ENCODE results near the gene GNA12. TPM values are rescaled to one million over a fixed set of nuclear protein-coding genes. Genes with fewer than 3 reads are reported as not detected.

Gene GNA12
- total RNA-seq, 1 experiment from 2014 or later: 6.3 TPM

DNA sequence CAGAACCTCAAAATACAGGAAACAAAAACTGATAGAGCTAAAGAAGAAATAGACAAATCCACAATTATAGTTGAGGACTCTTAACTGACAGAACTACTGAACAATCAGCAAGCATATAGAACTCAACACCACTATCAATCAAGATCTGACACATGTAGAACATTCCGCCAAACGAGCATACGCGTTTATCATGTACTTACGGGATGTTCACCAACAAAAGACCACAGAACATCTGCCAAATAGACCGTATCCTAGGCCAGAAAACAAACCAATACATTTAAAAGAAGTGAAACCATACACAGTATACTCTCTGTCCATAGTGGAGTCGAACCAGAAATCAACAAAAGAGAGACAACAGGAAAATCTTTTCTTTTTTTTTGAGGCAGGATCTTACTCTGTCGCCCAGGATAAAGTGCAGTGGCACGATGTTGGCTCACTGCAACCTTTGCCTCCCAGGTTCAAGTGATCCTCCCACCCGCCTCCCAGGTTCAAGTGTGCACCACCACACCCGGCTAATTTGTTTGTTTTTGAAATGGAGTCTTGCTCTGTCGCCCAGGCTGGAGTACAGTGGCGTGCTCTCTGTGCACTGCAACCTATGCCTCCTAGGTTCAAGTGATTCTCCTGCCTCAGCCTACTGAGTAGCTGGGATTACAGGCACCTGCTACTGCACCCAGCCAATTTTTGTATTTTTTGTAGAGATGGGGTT, 5.1 kb downstream of the GNA12 start:
- no peak for DNase-seq (ENCODE audit: low read depth)

- DNase-seq (ENCODE audit: low read depth): no peak
These were observed 5.7 kb downstream of the GNA12 start for GRCh38 chr7:2838451-2838850.

- no peak for DNase-seq (ENCODE audit: low read depth)
These were observed 6.6 kb downstream of the GNA12 start for GRCh38 chr7:2837496-2837895.

- no peak for DNase-seq (ENCODE audit: low read depth)
These were observed 9.2 kb downstream of the GNA12 start for GRCh38 chr7:2834748-2835441.

- no peak for DNase-seq (ENCODE audit: low read depth)
These were observed 10.8 kb downstream of the GNA12 start for GRCh38 chr7:2833083-2833910.

DNA sequence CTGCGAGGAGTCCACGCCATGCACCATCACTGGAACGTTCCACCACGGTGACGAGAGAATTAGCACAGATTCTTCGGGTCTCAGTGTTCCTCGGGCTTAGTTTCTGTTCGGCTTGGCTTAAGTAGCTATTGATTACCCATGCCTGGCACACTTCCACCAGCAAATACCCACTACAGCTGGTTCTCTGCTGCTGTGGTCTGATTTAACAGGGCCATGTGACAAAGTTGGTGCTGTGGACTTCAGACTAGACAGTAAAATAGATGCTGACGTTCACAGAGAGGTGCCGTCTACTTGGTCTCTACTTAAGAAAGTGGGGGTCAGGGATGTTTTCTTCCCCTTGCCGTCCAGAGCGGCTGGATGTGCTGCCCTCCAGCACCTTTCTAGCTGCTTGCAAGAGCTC, 11.6 kb downstream of the GNA12 start:
- DNase-seq (ENCODE audit: low read depth): no peak

DNA sequence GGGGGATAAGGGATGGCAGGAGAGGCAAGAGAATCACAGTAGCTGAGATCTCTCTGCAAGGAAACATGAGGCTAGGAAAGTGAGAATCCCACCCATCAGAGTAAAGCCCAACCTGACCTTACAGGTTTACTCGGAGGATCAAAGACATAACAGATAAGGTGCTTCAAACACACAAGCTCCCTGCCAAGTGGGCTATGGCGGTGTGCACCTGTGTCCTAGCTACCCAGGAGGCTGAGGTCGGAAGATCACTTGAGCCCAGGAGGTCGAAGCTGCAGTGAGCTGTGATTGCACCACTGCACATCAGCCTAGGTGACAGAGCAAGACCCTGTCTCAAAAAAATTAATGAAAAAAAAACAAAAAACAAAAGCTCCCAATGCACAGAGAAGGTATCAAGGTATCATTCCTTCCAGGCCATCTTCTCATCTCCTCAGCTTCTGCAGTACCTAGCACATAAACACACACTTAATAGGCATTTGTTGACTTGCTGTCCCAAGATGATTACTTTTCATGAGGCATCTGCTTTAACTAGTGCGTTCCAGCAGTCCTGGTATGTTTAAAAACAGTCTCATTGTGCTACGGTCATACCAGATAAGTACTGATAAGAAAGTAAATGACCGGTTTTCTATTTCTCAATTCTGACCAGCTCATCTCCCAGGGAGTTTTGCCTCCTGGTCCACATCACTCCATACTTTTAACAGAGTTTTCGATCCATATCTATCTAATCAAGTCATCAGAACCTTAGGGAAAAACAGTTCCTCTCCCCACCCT, 13.3 kb downstream of the GNA12 start:
- DNase-seq (ENCODE audit: low read depth): no peak

GRCh38 chr7:2829040-2829439, 15.1 kb downstream of the GNA12 start:
- DNase-seq (ENCODE audit: low read depth): no peak

- DNase-seq (ENCODE audit: low read depth): no peak
These were observed 17.3 kb downstream of the GNA12 start for GRCh38 chr7:2826771-2827170.

DNA sequence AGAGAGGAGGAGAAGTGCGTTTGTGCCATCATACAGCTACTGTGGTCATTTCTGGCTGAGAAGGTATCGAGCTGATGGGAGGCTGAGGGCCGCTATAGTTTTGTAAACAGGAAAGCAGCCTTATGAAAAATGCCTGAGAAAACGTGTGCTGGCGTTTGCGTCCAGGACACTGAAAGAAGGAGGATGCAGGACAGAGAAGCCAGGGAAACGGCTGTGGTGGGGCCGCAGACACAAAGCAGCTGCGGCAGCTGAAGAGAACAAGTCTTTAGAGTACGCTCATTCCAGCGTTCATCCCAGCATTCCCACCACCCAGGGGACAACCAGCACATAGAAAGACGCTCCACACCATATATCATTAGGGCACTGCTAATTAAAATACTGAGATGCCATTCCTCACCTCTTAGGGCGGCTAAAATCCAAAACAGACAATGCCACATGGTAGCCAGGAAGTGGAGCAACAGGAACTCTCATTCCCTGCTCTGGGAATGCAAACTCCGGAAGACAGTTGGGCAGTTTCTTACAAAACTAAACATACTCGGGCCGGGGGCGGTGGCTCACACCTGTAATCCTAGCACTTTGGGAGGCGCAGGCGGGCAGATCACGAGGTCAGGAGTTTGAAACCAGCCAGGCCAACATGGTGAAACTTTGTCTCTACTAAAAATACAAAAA, 18.4 kb downstream of the GNA12 start:
- no peak for DNase-seq (ENCODE audit: low read depth)

- no peak for DNase-seq (ENCODE audit: low read depth)
These were observed 19.2 kb downstream of the GNA12 start for GRCh38 chr7:2824678-2825461.

DNA sequence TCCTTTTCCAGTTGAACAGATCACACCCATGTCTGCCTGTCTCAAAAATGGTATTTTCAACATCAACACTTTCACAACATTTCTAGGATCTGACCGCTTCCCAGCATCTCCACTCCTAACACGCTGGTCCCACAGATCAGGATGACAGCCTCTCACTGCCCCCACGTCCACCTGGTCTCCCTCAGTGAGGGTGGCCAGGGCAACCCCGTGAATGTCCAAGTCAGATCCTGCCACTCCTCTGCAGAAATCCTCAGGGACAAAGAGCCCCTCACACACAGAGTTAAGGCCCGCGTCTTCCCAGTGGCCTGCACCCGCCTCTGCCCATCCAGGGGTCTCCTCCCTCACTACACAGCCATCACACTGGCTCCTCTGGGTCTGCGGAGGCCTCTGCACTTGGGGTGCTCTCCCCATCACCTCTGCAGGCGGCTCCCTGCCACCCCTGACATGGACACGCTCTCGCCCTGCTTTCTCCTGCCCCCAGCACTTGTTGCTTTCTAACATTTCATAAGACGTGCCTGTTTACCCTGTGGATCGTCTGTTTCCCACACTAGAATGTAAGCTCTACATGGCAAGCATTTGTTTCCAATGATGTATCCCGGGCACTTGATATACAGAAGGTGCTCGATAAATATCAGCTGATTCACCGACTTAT, 20.0 kb downstream of the GNA12 start:
- DNase-seq (ENCODE audit: low read depth): no peak

- DNase-seq (ENCODE audit: low read depth): no peak
These were observed 21.0 kb downstream of the GNA12 start for GRCh38 chr7:2823130-2823529.

DNA sequence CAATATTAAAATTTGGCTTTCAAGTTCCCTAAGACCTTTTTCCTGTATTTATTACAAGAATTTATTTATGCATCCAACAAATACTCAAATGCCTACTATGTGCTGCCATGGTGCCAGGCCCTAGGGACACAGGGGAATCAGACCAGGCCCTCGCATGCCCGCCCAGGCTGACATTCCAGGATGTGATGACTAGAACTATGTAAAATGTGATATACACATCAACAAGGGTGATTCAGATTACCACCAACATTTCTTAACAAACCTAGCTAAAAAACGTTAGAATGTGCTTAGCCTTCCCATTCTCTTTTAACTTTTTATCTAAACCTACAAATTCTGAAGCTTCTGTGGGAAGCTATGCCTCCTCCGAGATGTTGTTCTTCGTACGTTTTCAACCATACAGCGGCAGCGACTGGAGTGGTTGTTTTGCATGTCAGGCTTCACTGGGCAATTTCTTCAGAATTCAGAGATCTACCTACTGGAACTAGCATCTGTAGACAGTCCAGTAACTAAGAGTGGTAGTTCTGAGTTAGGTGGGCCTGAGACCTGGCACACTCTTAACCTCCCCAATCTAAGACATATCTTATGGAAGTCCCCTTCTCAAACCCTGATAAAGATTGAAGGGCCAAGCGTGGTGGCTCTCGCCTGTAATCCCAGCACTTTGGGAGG, 22.1 kb downstream of the GNA12 start:
- DNase-seq (ENCODE audit: low read depth): peak; percentile 88

DNA sequence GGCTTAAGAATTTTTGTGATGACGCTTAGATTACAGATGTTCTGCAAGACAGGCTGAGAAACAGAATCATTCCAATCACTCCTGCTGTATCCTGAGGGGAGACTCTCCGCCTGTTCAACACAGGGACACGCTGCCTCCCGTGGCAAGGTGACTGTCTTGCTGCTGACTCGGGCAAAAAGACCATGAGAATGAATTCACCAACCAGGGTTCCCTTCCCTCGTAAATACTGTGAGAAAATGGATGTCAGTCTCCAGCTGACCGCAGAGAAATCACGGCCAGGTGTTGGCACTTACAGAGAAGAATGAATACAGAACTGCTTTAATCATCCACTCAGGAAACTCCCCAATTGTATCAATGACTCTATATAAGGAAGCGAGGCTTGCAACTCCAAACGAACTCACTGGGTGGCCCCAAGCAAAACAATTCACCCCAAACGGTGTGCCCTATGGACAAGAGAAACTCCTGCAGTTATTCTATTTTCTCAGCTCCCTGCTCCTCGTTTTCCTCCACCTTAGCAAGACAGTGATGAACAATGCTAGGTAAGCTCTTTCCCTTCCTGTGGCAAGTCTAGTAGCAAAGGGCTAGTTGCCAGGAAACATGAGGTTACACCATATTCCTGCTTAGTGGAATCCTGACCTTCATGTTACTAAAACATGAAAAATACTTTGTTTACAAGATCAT, 22.8 kb downstream of the GNA12 start:
- peak; percentile 94 for DNase-seq (ENCODE audit: low read depth)

- DNase-seq (ENCODE audit: low read depth): peak; percentile 93
These were observed 23.6 kb downstream of the GNA12 start for GRCh38 chr7:2820508-2820934.

DNA sequence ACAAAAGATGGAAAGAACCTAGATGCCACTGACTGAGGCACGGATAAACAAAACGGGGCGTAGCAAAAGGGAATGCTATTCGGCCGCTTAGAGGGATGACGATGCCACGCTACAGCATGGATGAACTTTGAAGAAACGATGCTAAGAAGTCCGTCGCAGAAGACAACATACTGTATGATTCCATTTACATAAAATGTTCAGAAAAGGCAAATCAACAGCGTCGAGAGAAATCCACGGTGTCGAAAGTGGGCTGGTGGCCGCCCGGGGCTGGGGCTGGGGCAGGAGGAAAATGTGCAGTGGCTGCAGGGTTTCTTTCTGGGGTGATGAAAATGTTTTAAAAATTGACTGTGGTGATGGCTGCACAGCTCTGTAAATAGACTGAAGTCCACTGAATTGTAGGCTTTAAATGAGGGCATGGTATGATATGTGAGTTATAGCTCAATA, 24.1 kb downstream of the GNA12 start:
- DNase-seq (ENCODE audit: low read depth): no peak

GRCh38 chr7:2819161-2819953, 24.8 kb downstream of the GNA12 start:
- DNase-seq (ENCODE audit: low read depth): no peak

All from Daoy (cell line).